GM12878 (cell line): ENCODE measurements around the gene RREB1.
"Not testable (repeated sequence)": the region's sequence is repeated elsewhere in the genome, so short reads cannot be mapped to it uniquely, and the experiment has no call there.

Experiments used
- CREM ChIP-seq: IDR thresholded peaks from 2 replicates; pipeline ENCODE4 v1.6.1; 2014; ENCODE audit warnings: antibody characterized with exemption, low read depth
- NFIC ChIP-seq: IDR thresholded peaks from 2 replicates; pipeline ENCODE4 v1.6.1; 2012; ENCODE audit warnings: low read depth, mild to moderate bottlenecking, inconsistent platforms, low read length, moderate library complexity
- POLR2A ChIP-seq: IDR thresholded peaks from 2 replicates; pipeline ENCODE4 v1.6.1; 2011; ENCODE audit warnings: low read depth, mild to moderate bottlenecking, low read length
- RCOR1 ChIP-seq: conservative IDR thresholded peaks from 2 replicates; pipeline ENCODE4 v1.6.1; 2012; ENCODE audit warnings: low read depth, low read length, improper control_type of control experiment
- TF ChIP-seq, protein P1 (sequence below), 3 experiments: IDR thresholded peaks in 2 of 3; conservative IDR thresholded peaks in 1 of 3; 2 replicates each; pipeline ENCODE4 v1.5.1; 2011; ENCODE audit warnings: low read depth in 3 of 3, low read length in 3 of 3, mild to moderate bottlenecking in 3 of 3, control low read depth in 2 of 3, moderate library complexity in 2 of 3, inconsistent platforms in 1 of 3, mixed read lengths in 1 of 3; ENCODE audit not compliant: control insufficient read depth in 2 of 3, insufficient read depth in 1 of 3; ENCODE audit errors: extremely low read depth in 1 of 3

DNA sequence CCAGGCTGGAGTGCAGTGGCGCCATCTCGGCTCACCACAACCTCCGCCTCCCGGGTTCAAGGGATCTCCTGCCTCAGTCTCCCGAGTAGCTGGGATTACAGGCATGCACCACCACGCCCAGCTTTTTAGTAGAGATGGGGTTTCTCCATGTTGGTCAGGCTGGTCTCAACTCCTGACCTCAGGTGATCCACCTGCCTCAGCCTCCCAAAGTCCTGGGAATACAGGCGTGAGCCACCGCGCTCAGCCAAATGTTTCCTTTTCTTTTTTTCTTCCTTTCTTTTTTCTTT is 155.7 kb downstream of the RREB1 start:
- not testable (repeated sequence) for TF ChIP-seq POLR2A, NFIC, CREM, RCOR1
- TF ChIP-seq, protein P1, sequence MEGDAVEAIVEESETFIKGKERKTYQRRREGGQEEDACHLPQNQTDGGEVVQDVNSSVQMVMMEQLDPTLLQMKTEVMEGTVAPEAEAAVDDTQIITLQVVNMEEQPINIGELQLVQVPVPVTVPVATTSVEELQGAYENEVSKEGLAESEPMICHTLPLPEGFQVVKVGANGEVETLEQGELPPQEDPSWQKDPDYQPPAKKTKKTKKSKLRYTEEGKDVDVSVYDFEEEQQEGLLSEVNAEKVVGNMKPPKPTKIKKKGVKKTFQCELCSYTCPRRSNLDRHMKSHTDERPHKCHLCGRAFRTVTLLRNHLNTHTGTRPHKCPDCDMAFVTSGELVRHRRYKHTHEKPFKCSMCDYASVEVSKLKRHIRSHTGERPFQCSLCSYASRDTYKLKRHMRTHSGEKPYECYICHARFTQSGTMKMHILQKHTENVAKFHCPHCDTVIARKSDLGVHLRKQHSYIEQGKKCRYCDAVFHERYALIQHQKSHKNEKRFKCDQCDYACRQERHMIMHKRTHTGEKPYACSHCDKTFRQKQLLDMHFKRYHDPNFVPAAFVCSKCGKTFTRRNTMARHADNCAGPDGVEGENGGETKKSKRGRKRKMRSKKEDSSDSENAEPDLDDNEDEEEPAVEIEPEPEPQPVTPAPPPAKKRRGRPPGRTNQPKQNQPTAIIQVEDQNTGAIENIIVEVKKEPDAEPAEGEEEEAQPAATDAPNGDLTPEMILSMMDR (IDR thresholded peaks at IDR 0.05 in 2 of 3, conservative IDR thresholded peaks at IDR 0.05 in 1 of 3; ENCODE audit: control insufficient read depth in 2 of 3, extremely low read depth in 1 of 3, insufficient read depth in 1 of 3, low read depth in 3 of 3, low read length in 3 of 3) = not testable (repeated sequence)
